HEK293T (cell line): Measurements from ENCODE around the gene GOLGA8N.
A peak's percentile ranks its signal among the peaks of the same experiment; 100 is the strongest.

Source experiments
- CTCF ChIA-PET: fragments of 350-600 bp; formaldehyde crosslinking; extraction: SDS; loops from one replicate; lab custom pipeline; 2021; ENCODE audit warnings: antibody characterized with exemption, inconsistent platforms; lab: Yijun Ruan, JAX
- POLR2A ChIA-PET: fragments of 350-600 bp; formaldehyde crosslinking; extraction: SDS; loops from one replicate; lab custom pipeline; 2020; ENCODE audit warnings: antibody characterized with exemption, inconsistent platforms; lab: Yijun Ruan, JAX
- DNase-seq: peaks from one replicate; pipeline ENCODE4 v3.0.0; 2012; ENCODE audit warnings: mixed read lengths; ENCODE audit errors: extremely low spot score
- ARNT ChIP-seq: fragments of 450-650 bp; IDR thresholded peaks from 2 replicates; pipeline ENCODE4 v1.6.1; 2017; ENCODE audit warnings: mild to moderate bottlenecking
- BHLHE40 ChIP-seq: fragments of 450-650 bp; IDR thresholded peaks from 2 replicates; pipeline ENCODE4 v1.6.1; 2016; ENCODE audit warnings: mild to moderate bottlenecking, moderate library complexity, borderline replicate concordance
- CTBP1 ChIP-seq: fragments of 450-650 bp; IDR thresholded peaks from 2 replicates; pipeline ENCODE4 v1.6.1; 2016; ENCODE audit warnings: borderline replicate concordance
- ELF4 ChIP-seq: fragments of 450-650 bp; IDR thresholded peaks from 2 replicates; pipeline ENCODE4 v1.6.1; 2017; ENCODE audit warnings: antibody characterized with exemption
- FOXA1 ChIP-seq: fragments of 450-650 bp; IDR thresholded peaks from 2 replicates; pipeline ENCODE4 v1.6.1; 2016; ENCODE audit warnings: mild to moderate bottlenecking
- FOXK2 ChIP-seq: fragments of 450-650 bp; IDR thresholded peaks from 2 replicates; pipeline ENCODE4 v1.6.1; 2016; ENCODE audit warnings: mild to moderate bottlenecking
- FOXM1 ChIP-seq: fragments of 450-650 bp; IDR thresholded peaks from 2 replicates; pipeline ENCODE4 v1.6.1; 2017; ENCODE audit warnings: mild to moderate bottlenecking, borderline replicate concordance
- HDGF ChIP-seq: fragments of 450-650 bp; IDR thresholded peaks from 2 replicates; pipeline ENCODE4 v1.6.1; 2017; ENCODE audit warnings: antibody characterized with exemption, borderline replicate concordance
- L3MBTL2 ChIP-seq: fragments of 450-650 bp; conservative IDR thresholded peaks from 2 replicates; pipeline ENCODE4 v1.6.1; 2016; ENCODE audit warnings: mild to moderate bottlenecking
- LEF1 ChIP-seq: fragments of 450-650 bp; IDR thresholded peaks from 2 replicates; pipeline ENCODE4 v1.6.1; 2017; ENCODE audit warnings: mild to moderate bottlenecking, borderline replicate concordance
- NFRKB ChIP-seq: fragments of 450-650 bp; IDR thresholded peaks from 2 replicates; pipeline ENCODE4 v1.6.1; 2016; ENCODE audit warnings: mild to moderate bottlenecking, moderate library complexity
- PKNOX1 ChIP-seq: fragments of 450-650 bp; IDR thresholded peaks from 2 replicates; pipeline ENCODE4 v1.6.1; 2016
- SP1 ChIP-seq: fragments of 450-650 bp; IDR thresholded peaks from 2 replicates; pipeline ENCODE4 v1.6.1; 2017
- SUZ12 ChIP-seq: fragments of 450-650 bp; IDR thresholded peaks from 2 replicates; pipeline ENCODE4 v1.6.1; 2016; ENCODE audit warnings: mild to moderate bottlenecking
- TARDBP ChIP-seq: fragments of 450-650 bp; IDR thresholded peaks from 2 replicates; pipeline ENCODE4 v1.6.1; 2016
- ZNF384 ChIP-seq: fragments of 450-650 bp; IDR thresholded peaks from 2 replicates; pipeline ENCODE4 v1.6.1; 2016

The GOLGA8N gene

GRCh38 chr15:32636908-32637567, 43.8 kb downstream of the GOLGA8N start:
- ChIA-PET POLR2A (no interaction called here), CTCF (no interaction called here)
- no peak for DNase-seq
- no peak for TF ChIP-seq CTBP1
- no peak for TF ChIP-seq SUZ12
- TF ChIP-seq LEF1: no peak
- TF ChIP-seq PKNOX1: no peak
- no peak for TF ChIP-seq HDGF
- no peak for TF ChIP-seq NFRKB
- no peak for TF ChIP-seq SP1
- no peak for TF ChIP-seq TARDBP
- TF ChIP-seq FOXA1: no peak
- TF ChIP-seq FOXK2: no peak
- TF ChIP-seq ZNF384: no peak
- no peak for TF ChIP-seq L3MBTL2
- no peak for TF ChIP-seq FOXM1
- TF ChIP-seq ARNT: no peak
- no peak for TF ChIP-seq ELF4
- no peak for TF ChIP-seq BHLHE40

- ChIA-PET POLR2A (no interaction called here), CTCF (no interaction called here)
- TF ChIP-seq ZNF384 (no peak), ELF4 (no peak), SP1 (no peak), BHLHE40 (no peak), HDGF (no peak), ARNT (no peak), L3MBTL2 (no peak), FOXK2 (no peak), PKNOX1 (no peak), TARDBP (no peak), FOXM1 (no peak), NFRKB (no peak), SUZ12 (no peak), CTBP1 (no peak), LEF1 (no peak), FOXA1 (no peak)
- no peak for DNase-seq
These were observed 44.4 kb downstream of the GOLGA8N start for GRCh38 chr15:32637704-32638103.

DNA sequence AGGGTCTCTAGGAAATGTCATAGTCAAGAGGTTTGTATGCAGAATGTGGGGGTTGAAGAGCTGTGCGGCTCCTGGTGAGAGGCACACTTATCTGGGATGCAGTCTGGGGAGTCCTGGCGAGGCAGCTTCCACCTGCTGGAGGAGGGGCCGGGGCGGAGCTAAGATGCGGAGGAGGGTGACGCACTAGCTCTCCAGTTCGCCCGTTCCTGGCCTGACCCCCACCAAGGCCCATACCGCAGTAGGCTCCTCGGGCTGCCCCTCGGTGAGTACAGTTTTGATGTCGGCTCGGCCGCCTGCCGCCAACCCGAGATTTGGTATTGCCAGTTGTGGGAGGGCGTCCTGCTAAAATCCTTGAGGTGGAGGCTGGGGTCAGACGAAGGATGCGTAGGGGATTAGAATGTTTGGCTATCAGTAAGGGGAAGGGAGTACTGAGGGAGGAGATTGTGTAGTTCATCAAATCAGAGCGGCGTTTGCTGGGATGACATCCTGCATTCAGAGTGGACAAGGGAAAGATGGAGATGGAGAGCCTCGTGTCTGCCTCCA, 48.3 kb downstream of the GOLGA8N start, which contains the start of gene SCG5:
SCG5 (plus strand) TSS at position 194 of the 543 bp plus-strand sequence. CDS start 1,883 bp downstream, outside the sequence.
- no peak for TF ChIP-seq TARDBP
- no peak for TF ChIP-seq CTBP1
- TF ChIP-seq ZNF384: no peak
- TF ChIP-seq L3MBTL2: no peak
- TF ChIP-seq SP1: no peak
- no peak for TF ChIP-seq ELF4
- POLR2A ChIA-PET: no interaction called here
- no peak for DNase-seq
- CTCF ChIA-PET: no interaction called here

GRCh38 chr15:32642667-32643435, 49.6 kb downstream of the GOLGA8N start:
- TF ChIP-seq ZNF384: no peak
- no peak for TF ChIP-seq ARNT
- no peak for TF ChIP-seq HDGF
- no peak for TF ChIP-seq LEF1
- POLR2A ChIA-PET: no interaction called here
- no peak for DNase-seq
- CTCF ChIA-PET: no interaction called here

- no peak for TF ChIP-seq TARDBP
- no peak for TF ChIP-seq FOXA1
- TF ChIP-seq CTBP1: no peak
- TF ChIP-seq ARNT: no peak
- TF ChIP-seq PKNOX1: no peak
- no peak for TF ChIP-seq BHLHE40
- TF ChIP-seq HDGF: no peak
- TF ChIP-seq NFRKB: no peak
- no peak for TF ChIP-seq FOXM1
- no peak for TF ChIP-seq ELF4
- no peak for TF ChIP-seq SUZ12
- TF ChIP-seq ZNF384: no peak
- TF ChIP-seq SP1: no peak
- no peak for TF ChIP-seq FOXK2
- no peak for TF ChIP-seq L3MBTL2
- no peak for TF ChIP-seq LEF1
- DNase-seq: no peak
- POLR2A ChIA-PET: no interaction called here
- CTCF ChIA-PET: no interaction called here
These were observed 50.7 kb downstream of the GOLGA8N start for GRCh38 chr15:32643907-32644445.

GRCh38 chr15:32646291-32646690, 53.0 kb downstream of the GOLGA8N start:
- CTCF ChIA-PET: no interaction called here
- TF ChIP-seq FOXA1 (no peak), FOXK2 (no peak), PKNOX1 (no peak), TARDBP (no peak), BHLHE40 (no peak), SUZ12 (no peak), NFRKB (no peak), L3MBTL2 (no peak), ARNT (no peak), SP1 (no peak)
- peak; percentile 43 for DNase-seq
- POLR2A ChIA-PET: no interaction called here
